Spleen (tissue), 7 donors: ENCODE results near the gene TTC28.

Experiments
- POLR2A ChIP-seq, 3 donors: fragments of 450-650 bp; IDR thresholded peaks; one replicate each; pipeline ENCODE4 v1.5.1; 2017; ENCODE audit warnings: antibody characterized with exemption in 3 of 3, mild to moderate bottlenecking in 1 of 3
- TF ChIP-seq, protein P1 (sequence below), 11 experiments: fragments of 200-600 bp in 7 of 11; fragments of 450-650 bp in 4 of 11; sonication (generic) in 4 of 11; IDR thresholded peaks in 8 of 11; conservative IDR thresholded peaks in 3 of 11; 1 replicate in 7 of 11; 2 replicates in 4 of 11; pipeline versions ENCODE4 v1.4.0 to v1.8.0; 2016 to 2021; ENCODE audit warnings: antibody characterized with exemption in 11 of 11, inconsistent platforms in 4 of 11, mild to moderate bottlenecking in 1 of 11
- donor health status: DM: no; HTN: no; CAD: no; lungs with moderate emphysema.
- donor health status: DM: no; HTN: no; CAD: no.
- donor health status: DM: no; HTN: no; CAD: no.

DNA sequence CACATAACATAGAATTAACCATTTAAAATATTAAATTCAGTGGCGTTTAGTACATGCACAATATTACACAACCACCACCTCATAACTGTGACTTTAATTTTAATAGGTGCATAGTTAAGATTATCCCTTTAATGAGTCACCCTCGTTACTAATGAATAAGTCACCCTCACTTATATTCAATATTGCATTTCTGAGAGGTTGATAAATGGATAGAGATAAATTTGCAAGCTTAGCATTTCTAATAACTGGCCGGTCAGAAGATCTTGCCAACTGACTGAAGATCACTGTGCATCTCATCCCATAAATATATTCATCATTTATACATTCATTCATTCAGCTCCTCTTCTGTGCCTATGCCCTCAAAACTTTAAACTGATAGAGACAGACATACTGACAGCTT lies 243.7 kb downstream of the TTC28 start:
- TF ChIP-seq POLR2A (IDR thresholded peaks at IDR 0.05): no peak
- TF ChIP-seq, protein P1, sequence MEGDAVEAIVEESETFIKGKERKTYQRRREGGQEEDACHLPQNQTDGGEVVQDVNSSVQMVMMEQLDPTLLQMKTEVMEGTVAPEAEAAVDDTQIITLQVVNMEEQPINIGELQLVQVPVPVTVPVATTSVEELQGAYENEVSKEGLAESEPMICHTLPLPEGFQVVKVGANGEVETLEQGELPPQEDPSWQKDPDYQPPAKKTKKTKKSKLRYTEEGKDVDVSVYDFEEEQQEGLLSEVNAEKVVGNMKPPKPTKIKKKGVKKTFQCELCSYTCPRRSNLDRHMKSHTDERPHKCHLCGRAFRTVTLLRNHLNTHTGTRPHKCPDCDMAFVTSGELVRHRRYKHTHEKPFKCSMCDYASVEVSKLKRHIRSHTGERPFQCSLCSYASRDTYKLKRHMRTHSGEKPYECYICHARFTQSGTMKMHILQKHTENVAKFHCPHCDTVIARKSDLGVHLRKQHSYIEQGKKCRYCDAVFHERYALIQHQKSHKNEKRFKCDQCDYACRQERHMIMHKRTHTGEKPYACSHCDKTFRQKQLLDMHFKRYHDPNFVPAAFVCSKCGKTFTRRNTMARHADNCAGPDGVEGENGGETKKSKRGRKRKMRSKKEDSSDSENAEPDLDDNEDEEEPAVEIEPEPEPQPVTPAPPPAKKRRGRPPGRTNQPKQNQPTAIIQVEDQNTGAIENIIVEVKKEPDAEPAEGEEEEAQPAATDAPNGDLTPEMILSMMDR (IDR thresholded peaks at IDR 0.05 in 8 of 11, conservative IDR thresholded peaks at IDR 0.05 in 3 of 11): no peak
